Measurements from ENCODE around the gene GBP3.

DNA sequence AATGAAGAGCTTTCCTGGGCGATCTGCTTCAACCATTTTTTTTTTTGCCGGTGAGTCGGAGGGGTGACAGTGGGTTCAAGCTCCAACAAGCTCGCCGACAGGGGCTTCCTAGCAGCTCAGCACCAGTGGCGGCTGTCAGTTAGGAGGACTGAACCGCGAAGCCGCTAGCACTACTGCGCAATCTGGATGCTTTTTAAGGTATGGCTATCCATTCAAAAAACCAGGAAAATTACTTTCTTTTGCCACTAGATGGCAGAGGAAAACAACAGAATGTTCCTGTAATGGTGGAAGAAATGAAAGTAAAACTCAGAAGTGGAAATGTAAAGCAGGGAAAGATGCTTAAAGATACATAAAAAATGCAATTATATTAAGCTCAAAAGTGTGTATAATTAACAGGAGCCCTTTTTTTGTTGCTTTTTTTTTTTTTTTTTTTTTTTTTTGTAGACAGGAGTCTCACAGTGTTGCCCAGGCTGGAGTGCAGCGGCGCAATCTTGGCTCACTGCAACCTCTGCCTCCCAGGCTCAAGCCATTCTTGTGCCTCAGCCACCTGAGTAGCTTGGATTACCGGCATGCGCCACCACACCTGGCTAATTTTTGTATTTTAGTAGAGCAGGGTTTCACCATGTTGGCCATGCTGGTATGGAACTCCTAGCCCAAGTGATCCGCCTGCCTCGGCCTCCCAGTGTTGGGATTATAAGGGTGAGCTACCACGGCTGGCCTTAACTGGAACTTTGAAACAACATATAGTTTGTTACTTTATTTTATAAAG lies 38.7 kb downstream of the GBP3 start:
- no peak for TF ChIP-seq TAF1 (IDR thresholded peaks at IDR 0.05; ENCODE audit: borderline replicate concordance, low read depth, low read length)
- no peak for TF ChIP-seq POLR2A (IDR thresholded peaks at IDR 0.05; ENCODE audit: low read depth, low read length)
- no peak for TF ChIP-seq POLR2AphosphoS5 (IDR thresholded peaks at IDR 0.05; ENCODE audit: low read depth, low read length)

All from GM12892 (cell line).